B cell (primary cell): ENCODE data around the gene GOLGA6L10.

Source experiments
- CTCF ChIP-seq: fragments of 200-600 bp; IDR thresholded peaks from one replicate; pipeline ENCODE4 v1.8.0; 2022; ENCODE audit warnings: antibody characterized with exemption, mild to moderate bottlenecking
- EZH2 ChIP-seq: IDR thresholded peaks from 2 replicates; pipeline ENCODE4 v1.6.1; 2012; ENCODE audit warnings: borderline replicate concordance, low read depth, mild to moderate bottlenecking, moderate library complexity, low read length; ENCODE audit not compliant: insufficient read depth, poor library complexity, severe bottlenecking

- no peak for TF ChIP-seq CTCF
- no peak for TF ChIP-seq EZH2
Measured at GRCh38 chr15:82315519-82316246, 33.6 kb downstream of the GOLGA6L10 start.
